Calu3 (cell line): ENCODE results near the gene SNX18. TPM values are rescaled to one million over a fixed set of nuclear protein-coding genes. Genes with fewer than 3 reads are reported as not detected.

Source experiments
- BruUV-seq: library from RNA; stranded (reverse); fragments of 400-500 nt; replicated peaks from 2 replicates; lab custom pipeline; 2021; lab: Mats Ljungman, UMichigan
- CTCF ChIA-PET: fragments of 300-600 bp; sonication (Branson Sonifier 250); formaldehyde crosslinking; loops from one replicate; lab custom pipeline; 2022; ENCODE audit warnings: antibody characterized with exemption; lab: Charles Lee
- DNase-seq: peaks from one replicate; pipeline ENCODE4 v3.0.0; 2022
- H3K27ac Mint-ChIP-seq: one replicate; pipeline ENCODE4 v1.8.0; 2022; ENCODE audit warnings: mixed read lengths; ENCODE audit not compliant: unreplicated experiment
- H3K27me3 Mint-ChIP-seq: one replicate; pipeline ENCODE4 v1.8.0; 2022; ENCODE audit warnings: mixed read lengths; ENCODE audit not compliant: unreplicated experiment
- H3K36me3 Mint-ChIP-seq: one replicate; pipeline ENCODE4 v1.8.0; 2022; ENCODE audit warnings: mild to moderate bottlenecking, moderate library complexity, mixed read lengths; ENCODE audit not compliant: insufficient read depth, unreplicated experiment
- H3K4me1 Mint-ChIP-seq: one replicate; pipeline ENCODE4 v1.8.0; 2022; ENCODE audit warnings: mild to moderate bottlenecking, low read depth, mixed read lengths; ENCODE audit not compliant: unreplicated experiment
- H3K4me3 Mint-ChIP-seq: one replicate; pipeline ENCODE4 v1.8.0; 2022; ENCODE audit warnings: mild to moderate bottlenecking, low read depth, moderate library complexity, mixed read lengths; ENCODE audit not compliant: unreplicated experiment
- H3K9me3 Mint-ChIP-seq: one replicate; pipeline ENCODE4 v1.8.0; 2022; ENCODE audit warnings: low read depth, mixed read lengths; ENCODE audit not compliant: unreplicated experiment
- intact Hi-C: fragments of 100-400 bp; cut with micrococcal nuclease; formaldehyde crosslinking; loops from one replicate; pipeline ENCODE4 v1.10.0; 2022; ENCODE audit not compliant: unreplicated experiment
- total RNA-seq: library from RNA; stranded (reverse); gene quantifications from 2 replicates; pipeline ENCODE4 v1.2.3, GENCODE V29; 2022
- TF ChIP-seq, protein P1 (sequence below): fragments of 200-600 bp; IDR thresholded peaks from one replicate; pipeline ENCODE4 v1.8.0; 2022; ENCODE audit warnings: antibody characterized with exemption; ENCODE audit not compliant: unreplicated experiment

The SNX18 gene
- total RNA-seq, 1 experiment from 2014 or later = 22.8 TPM

DNA sequence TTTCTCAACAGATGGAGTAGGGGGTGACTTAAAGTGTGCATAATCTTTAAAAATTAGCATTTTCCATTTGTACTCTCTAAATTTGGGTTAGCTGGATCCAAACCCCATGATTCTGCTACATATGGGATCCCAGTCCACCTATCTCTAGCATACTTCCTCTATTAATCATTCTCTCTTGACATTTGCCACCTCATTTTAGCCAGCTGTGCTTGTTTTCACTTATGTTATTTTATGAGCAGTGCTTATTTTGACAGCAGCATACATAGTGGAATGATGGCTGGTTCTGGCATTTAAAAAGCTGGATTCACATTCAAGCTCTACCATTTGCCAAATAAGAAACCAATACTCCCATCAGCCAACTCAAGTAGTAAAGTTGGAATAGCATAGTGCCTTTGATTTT, 22.5 kb upstream of the SNX18 start:
- H3K36me3 Mint-ChIP-seq = no peaks in the 10 kb centered on the region
- intact Hi-C loops = no loop called here
- H3K4me1 Mint-ChIP-seq = no peaks in the 10 kb centered on the region
- peaks cover 53% of the 10 kb centered on the region for H3K27me3 Mint-ChIP-seq
- DNase-seq = no peak
- TF ChIP-seq, protein P1, sequence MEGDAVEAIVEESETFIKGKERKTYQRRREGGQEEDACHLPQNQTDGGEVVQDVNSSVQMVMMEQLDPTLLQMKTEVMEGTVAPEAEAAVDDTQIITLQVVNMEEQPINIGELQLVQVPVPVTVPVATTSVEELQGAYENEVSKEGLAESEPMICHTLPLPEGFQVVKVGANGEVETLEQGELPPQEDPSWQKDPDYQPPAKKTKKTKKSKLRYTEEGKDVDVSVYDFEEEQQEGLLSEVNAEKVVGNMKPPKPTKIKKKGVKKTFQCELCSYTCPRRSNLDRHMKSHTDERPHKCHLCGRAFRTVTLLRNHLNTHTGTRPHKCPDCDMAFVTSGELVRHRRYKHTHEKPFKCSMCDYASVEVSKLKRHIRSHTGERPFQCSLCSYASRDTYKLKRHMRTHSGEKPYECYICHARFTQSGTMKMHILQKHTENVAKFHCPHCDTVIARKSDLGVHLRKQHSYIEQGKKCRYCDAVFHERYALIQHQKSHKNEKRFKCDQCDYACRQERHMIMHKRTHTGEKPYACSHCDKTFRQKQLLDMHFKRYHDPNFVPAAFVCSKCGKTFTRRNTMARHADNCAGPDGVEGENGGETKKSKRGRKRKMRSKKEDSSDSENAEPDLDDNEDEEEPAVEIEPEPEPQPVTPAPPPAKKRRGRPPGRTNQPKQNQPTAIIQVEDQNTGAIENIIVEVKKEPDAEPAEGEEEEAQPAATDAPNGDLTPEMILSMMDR = no peak
- H3K4me3 Mint-ChIP-seq = no peak overlapping the region
- no TSS peak for BruUV-seq
- no peak overlapping the region for H3K27ac Mint-ChIP-seq
- H3K9me3 Mint-ChIP-seq = no peaks in the 10 kb centered on the region
- CTCF ChIA-PET = no interaction called here

DNA sequence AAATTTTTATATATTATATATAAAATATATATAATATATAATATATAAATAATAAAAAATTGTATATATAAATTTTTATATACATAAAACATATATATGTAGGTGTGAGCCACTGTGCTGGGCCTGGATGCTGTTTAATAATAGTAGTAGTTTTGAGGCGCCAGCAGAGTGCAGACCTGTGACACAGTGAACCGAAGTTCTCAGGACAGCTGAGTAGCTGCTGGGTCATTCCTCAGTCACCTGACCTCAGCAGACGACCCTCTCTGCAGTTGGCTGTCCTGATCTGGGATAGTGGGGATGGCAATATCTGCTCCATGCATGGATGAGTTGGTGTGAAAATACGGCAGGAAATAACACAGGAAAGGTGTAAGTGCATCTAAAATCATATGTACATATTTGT, 3.3 kb upstream of the SNX18 start:
- peaks cover 15% of the 10 kb centered on the region for H3K4me1 Mint-ChIP-seq
- no peak for DNase-seq
- intact Hi-C loops = no loop called here
- peaks cover 19% of the 10 kb centered on the region for H3K36me3 Mint-ChIP-seq
- BruUV-seq = no TSS peak
- H3K27me3 Mint-ChIP-seq = peaks cover 9% of the 10 kb centered on the region
- H3K9me3 Mint-ChIP-seq = no peaks in the 10 kb centered on the region
- no peak overlapping the region for H3K27ac Mint-ChIP-seq
- TF ChIP-seq, protein P1 = no peak
- H3K4me3 Mint-ChIP-seq = no peak overlapping the region
- CTCF ChIA-PET = no interaction called here

DNA sequence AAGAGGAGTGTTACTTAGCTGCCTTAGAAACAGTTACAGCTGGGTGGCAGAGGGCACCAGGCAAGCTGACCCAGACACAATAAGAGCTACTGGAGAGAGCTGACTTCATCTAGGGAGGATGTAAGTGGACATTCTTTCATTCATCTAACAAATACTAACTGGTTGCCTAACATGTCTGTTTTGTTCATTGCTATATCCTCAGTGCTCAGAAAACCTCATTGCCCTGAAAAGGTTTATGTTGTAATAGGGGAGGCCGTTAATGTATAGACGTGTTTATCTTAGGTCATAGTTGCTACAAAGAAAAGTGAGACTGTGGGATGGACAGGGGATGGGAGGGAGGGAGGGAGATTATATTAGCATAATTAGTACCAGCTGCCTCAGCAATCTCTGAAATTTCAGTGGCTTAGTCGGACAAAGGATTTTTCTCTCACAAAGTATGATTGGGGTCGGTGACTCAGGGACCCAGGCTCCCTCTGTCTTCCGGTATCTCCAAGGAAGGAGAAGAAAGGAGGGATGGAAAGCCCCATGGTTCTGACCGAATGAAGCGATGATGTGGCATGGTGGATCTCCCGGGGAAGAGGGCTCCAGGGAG, 2.6 kb upstream of the SNX18 start:
- intact Hi-C loops = no loop called here
- H3K9me3 Mint-ChIP-seq = no peaks in the 10 kb centered on the region
- TF ChIP-seq, protein P1 = no peak
- DNase-seq = no peak
- BruUV-seq = no TSS peak
- CTCF ChIA-PET = no interaction called here
- peaks cover 23% of the 10 kb centered on the region for H3K36me3 Mint-ChIP-seq
- no peak overlapping the region for H3K4me3 Mint-ChIP-seq
- H3K27ac Mint-ChIP-seq = no peak overlapping the region
- H3K27me3 Mint-ChIP-seq = peaks cover 3% of the 10 kb centered on the region
- H3K4me1 Mint-ChIP-seq = peaks cover 15% of the 10 kb centered on the region

DNA sequence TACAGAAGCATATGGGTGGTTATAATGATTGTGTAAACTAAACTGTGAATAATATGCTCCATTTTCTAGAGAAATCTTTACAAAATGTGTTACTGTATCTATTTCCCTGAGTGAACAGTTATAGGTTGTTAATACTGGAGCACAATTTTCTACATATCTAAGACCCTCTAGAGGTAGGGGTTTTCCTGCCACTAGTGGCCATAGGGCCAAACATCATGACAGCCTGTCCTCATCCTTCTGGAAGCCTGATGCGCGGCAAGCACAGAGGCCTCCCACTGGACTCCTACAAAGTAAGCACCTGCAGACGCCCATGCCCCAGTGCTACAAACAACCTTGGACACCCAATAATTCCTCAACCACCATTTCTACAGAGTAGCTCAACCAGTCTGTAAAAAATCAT, 1.9 kb upstream of the SNX18 start:
- no TSS peak for BruUV-seq
- DNase-seq = no peak
- Mint-ChIP-seq H3K4me3 (no peak overlapping the region), H3K27me3 (no peaks in the 10 kb centered on the region), H3K36me3 (peaks cover 30% of the 10 kb centered on the region), H3K4me1 (peaks cover 19% of the 10 kb centered on the region), H3K27ac (no peak overlapping the region), H3K9me3 (no peaks in the 10 kb centered on the region)
- TF ChIP-seq, protein P1 = no peak
- intact Hi-C loops = no loop called here
- CTCF ChIA-PET = no interaction called here
